Common myeloid progenitor, CD34-positive (primary cell): ENCODE results near the gene MYO1D.

Source experiments
- CTCF ChIA-PET: fragments of 350-600 bp; sonication (Branson Sonifier 250); formaldehyde crosslinking; loops from one replicate; lab custom pipeline; 2021; ENCODE audit warnings: antibody characterized with exemption; lab: Charles Lee
- POLR2A ChIA-PET: fragments of 350-600 bp; sonication (Branson Sonifier 250); formaldehyde crosslinking; loops from one replicate; lab custom pipeline; 2021; ENCODE audit warnings: antibody characterized with exemption; lab: Charles Lee
- DNase-seq, 3 donors: peaks; one replicate each; pipeline versions ENCODE4 v3.0.0 to v3.0.0-alpha.2; 2013
- H3K27ac ChIP-seq, 2 experiments: 1 replicate in 1 of 2; 2 replicates in 1 of 2; pipeline ENCODE4 v1.7.0; 2013; ENCODE audit warnings: inconsistent platforms in 2 of 2, low read length in 2 of 2, mild to moderate bottlenecking in 2 of 2, low read depth in 1 of 2, moderate library complexity in 1 of 2; ENCODE audit not compliant: severe bottlenecking in 2 of 2, insufficient read depth in 1 of 2, poor library complexity in 1 of 2
- H3K27me3 ChIP-seq, 5 experiments: replicated peaks in 2 of 5; 1 replicate in 3 of 5; 2 replicates in 2 of 5; pipeline versions ENCODE4 v1.6.1 to v1.7.0; 2013; ENCODE audit warnings: low read length in 4 of 5, mild to moderate bottlenecking in 2 of 5, moderate library complexity in 2 of 5, inconsistent platforms in 1 of 5; ENCODE audit not compliant: insufficient read depth in 5 of 5, control insufficient read depth in 4 of 5
- H3K36me3 ChIP-seq, 4 experiments: 1 replicate in 2 of 4; 2 replicates in 2 of 4; pipeline versions ENCODE4 v1.6.1 to v1.7.0; 2013; ENCODE audit warnings: low read length in 3 of 4, control low read depth in 1 of 4, mild to moderate bottlenecking in 1 of 4; ENCODE audit not compliant: control insufficient read depth in 4 of 4, insufficient read depth in 4 of 4
- H3K4me1 ChIP-seq, 4 experiments: 1 replicate in 3 of 4; 2 replicates in 1 of 4; pipeline versions ENCODE4 v1.6.1 to v1.7.1; 2013; ENCODE audit warnings: low read length in 3 of 4, mild to moderate bottlenecking in 3 of 4, control low read depth in 1 of 4, inconsistent platforms in 1 of 4, moderate library complexity in 1 of 4; ENCODE audit not compliant: control insufficient read depth in 4 of 4, insufficient read depth in 4 of 4; ENCODE audit errors: control extremely low read depth in 1 of 4
- H3K4me3 ChIP-seq, 7 experiments: 1 replicate in 4 of 7; 2 replicates in 3 of 7; pipeline versions ENCODE4 v1.5.1 to v1.7.0; 2013; ENCODE audit warnings: mild to moderate bottlenecking in 7 of 7, low read length in 6 of 7, moderate library complexity in 6 of 7, inconsistent platforms in 2 of 7, low read depth in 2 of 7, control low read depth in 1 of 7; ENCODE audit not compliant: insufficient read depth in 4 of 7, control insufficient read depth in 1 of 7; ENCODE audit errors: extremely low read depth in 1 of 7
- H3K9me3 ChIP-seq, 5 experiments: 1 replicate in 4 of 5; 2 replicates in 1 of 5; pipeline versions ENCODE4 v1.6.1 to v1.7.1; 2013; ENCODE audit warnings: low read length in 4 of 5, mild to moderate bottlenecking in 2 of 5, inconsistent platforms in 1 of 5, low read depth in 1 of 5, moderate library complexity in 1 of 5; ENCODE audit not compliant: control insufficient read depth in 4 of 5, insufficient read depth in 2 of 5; ENCODE audit errors: control extremely low read depth in 1 of 5
- WGBS: methylation state at CpG from one replicate; pipeline ENCODE4 v1.1.5; 2013; ENCODE audit not compliant: insufficient coverage; 5-methylcytosine and 5-hydroxymethylcytosine counted together

Gene MYO1D

GRCh38 chr17:32774695-32775084 lies 102.2 kb downstream of the MYO1D start:
- ChIA-PET CTCF (interaction anchor here (0.7 kb wide), 1 partner anchor 18 kb away, joined by 3 read pairs; no protein-coding TSS in a partner anchor), POLR2A (interaction anchor here (0.6 kb wide), 1 partner anchor 173 kb away, joined by 3 read pairs; no protein-coding TSS in a partner anchor)
- Histone ChIP-seq H3K4me1 (no peaks in the 10 kb centered on the region), H3K27me3 (no peaks in the 10 kb centered on the region), H3K4me3 (no peak overlapping the region), H3K27ac (no peak overlapping the region), H3K36me3 (no peaks in the 10 kb centered on the region), H3K9me3 (no peaks in the 10 kb centered on the region)
- no peak for DNase-seq
- WGBS, result 100% methylated on average over 1 of the region's 2 CpGs

GRCh38 chr17:32773856-32774694 lies 102.8 kb downstream of the MYO1D start:
- Histone ChIP-seq H3K4me1 (no peaks in the 10 kb centered on the region), H3K4me3 (no peak overlapping the region), H3K27ac (no peak overlapping the region), H3K27me3 (no peaks in the 10 kb centered on the region), H3K9me3 (no peaks in the 10 kb centered on the region), H3K36me3 (no peaks in the 10 kb centered on the region)
- no peak for DNase-seq
- CTCF ChIA-PET, result interaction anchor here (0.7 kb wide), 1 partner anchor 19 kb away, joined by 3 read pairs; no protein-coding TSS in a partner anchor
- POLR2A ChIA-PET, result interaction anchor here (0.6 kb wide), 1 partner anchor 174 kb away, joined by 3 read pairs; no protein-coding TSS in a partner anchor
- WGBS, result 93% methylated on average over 5 of the region's 6 CpGs

- WGBS, result 100% methylated on average over 2 of the region's 9 CpGs
- Histone ChIP-seq H3K9me3 (no peaks in the 10 kb centered on the region), H3K4me3 (no peak overlapping the region), H3K27me3 (no peaks in the 10 kb centered on the region), H3K4me1 (no peaks in the 10 kb centered on the region), H3K36me3 (no peaks in the 10 kb centered on the region), H3K27ac (no peak overlapping the region)
- CTCF ChIA-PET, result interaction anchor here (2.5 kb wide), 1 partner anchor 10 kb away, joined by 14 read pairs; no protein-coding TSS in a partner anchor
- no peak for DNase-seq
- POLR2A ChIA-PET, result no interaction called here
These were observed 104.4 kb downstream of the MYO1D start for GRCh38 chr17:32772453-32773025.

- ChIA-PET POLR2A (no interaction called here), CTCF (interaction anchor here (2.5 kb wide), 1 partner anchor 11 kb away, joined by 14 read pairs; no protein-coding TSS in a partner anchor)
- DNase-seq, result no peak
- Histone ChIP-seq H3K36me3 (no peaks in the 10 kb centered on the region), H3K4me3 (no peak overlapping the region), H3K4me1 (no peaks in the 10 kb centered on the region), H3K9me3 (no peaks in the 10 kb centered on the region), H3K27me3 (no peaks in the 10 kb centered on the region), H3K27ac (no peak overlapping the region)
- WGBS, result 40% methylated on average over 1 of the region's 2 CpGs
These were observed 105.5 kb downstream of the MYO1D start for GRCh38 chr17:32771396-32771795.

- Histone ChIP-seq H3K9me3 (no peaks in the 10 kb centered on the region), H3K4me1 (no peaks in the 10 kb centered on the region), H3K4me3 (no peak overlapping the region), H3K27ac (no peak overlapping the region), H3K27me3 (no peaks in the 10 kb centered on the region), H3K36me3 (no peaks in the 10 kb centered on the region)
- WGBS, result 93% methylated on average over 2 of the region's 3 CpGs
- no peak for DNase-seq
- POLR2A ChIA-PET, result no interaction called here
- CTCF ChIA-PET, result interaction anchor here (1.2 to 2.5 kb wide), 2 partner anchors 8 to 12 kb away, joined by 5 to 14 read pairs; no protein-coding TSS in a partner anchor
These were observed 107.1 kb downstream of the MYO1D start for GRCh38 chr17:32769846-32770245.

GRCh38 chr17:32763855-32764439 lies 113.0 kb downstream of the MYO1D start:
- no peaks in the 10 kb centered on the region for H3K4me1 ChIP-seq
- H3K36me3 ChIP-seq, result no peaks in the 10 kb centered on the region
- no peak overlapping the region for H3K4me3 ChIP-seq
- no peak overlapping the region for H3K27ac ChIP-seq
- ChIA-PET CTCF (no interaction called here), POLR2A (no interaction called here)
- WGBS, result 100% methylated on average over 1 of the region's 5 CpGs
- DNase-seq, result peak in 2 of 3 donors; percentile 65 to 73
- H3K27me3 ChIP-seq, result no peaks in the 10 kb centered on the region
- no peaks in the 10 kb centered on the region for H3K9me3 ChIP-seq
